GM19025 (cell line): ENCODE data around the gene TRIM54.

Source experiments
- ATAC-seq: cut with Tn5 transposase; IDR thresholded peaks from one replicate; pipeline ENCODE4 v1.9.1; 2021; ENCODE audit warnings: mild to moderate bottlenecking, low read depth, moderate library complexity; ENCODE audit not compliant: unreplicated experiment

Gene TRIM54, protein sequence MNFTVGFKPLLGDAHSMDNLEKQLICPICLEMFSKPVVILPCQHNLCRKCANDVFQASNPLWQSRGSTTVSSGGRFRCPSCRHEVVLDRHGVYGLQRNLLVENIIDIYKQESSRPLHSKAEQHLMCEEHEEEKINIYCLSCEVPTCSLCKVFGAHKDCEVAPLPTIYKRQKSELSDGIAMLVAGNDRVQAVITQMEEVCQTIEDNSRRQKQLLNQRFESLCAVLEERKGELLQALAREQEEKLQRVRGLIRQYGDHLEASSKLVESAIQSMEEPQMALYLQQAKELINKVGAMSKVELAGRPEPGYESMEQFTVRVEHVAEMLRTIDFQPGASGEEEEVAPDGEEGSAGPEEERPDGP

DNA sequence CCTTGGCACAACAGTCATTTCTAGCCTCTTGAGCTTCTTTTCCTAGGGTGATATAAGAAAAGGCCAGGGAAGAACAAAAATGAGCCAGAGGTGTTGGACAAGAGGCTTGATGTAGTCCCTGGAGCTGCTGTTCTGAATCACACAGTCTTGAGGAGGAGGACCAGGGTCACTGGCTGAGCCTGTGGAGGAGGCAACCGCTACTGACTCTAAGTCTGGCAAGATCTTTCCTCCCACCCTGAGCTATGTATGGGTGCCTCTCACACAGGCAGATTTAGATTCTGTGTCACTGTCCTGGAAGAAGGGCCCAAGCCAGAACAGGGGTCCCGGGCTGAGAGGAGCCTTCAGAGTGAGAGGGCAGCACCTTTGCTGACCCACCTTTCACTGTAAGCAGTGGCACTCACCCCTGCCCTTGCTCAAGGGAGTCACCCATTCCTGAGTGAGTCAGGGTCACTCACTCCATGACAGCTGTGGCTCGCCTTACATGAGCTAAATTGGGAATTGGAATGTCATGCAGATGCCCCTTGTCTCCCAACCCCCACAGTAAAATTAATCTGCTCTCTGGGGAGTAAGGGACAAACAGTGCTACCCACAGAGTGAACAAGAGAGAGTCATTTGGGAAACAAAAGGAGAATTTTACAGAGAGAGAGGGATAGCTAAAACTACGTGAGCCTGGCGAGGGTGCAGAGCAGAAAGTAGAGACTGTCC lies at the start of gene TRIM54:
Gene TRIM54, plus strand, starts transcription at position 575 of the 705 bp plus-strand sequence. CDS start 303 bp downstream, outside the sequence.
- no peak for ATAC-seq

DNA sequence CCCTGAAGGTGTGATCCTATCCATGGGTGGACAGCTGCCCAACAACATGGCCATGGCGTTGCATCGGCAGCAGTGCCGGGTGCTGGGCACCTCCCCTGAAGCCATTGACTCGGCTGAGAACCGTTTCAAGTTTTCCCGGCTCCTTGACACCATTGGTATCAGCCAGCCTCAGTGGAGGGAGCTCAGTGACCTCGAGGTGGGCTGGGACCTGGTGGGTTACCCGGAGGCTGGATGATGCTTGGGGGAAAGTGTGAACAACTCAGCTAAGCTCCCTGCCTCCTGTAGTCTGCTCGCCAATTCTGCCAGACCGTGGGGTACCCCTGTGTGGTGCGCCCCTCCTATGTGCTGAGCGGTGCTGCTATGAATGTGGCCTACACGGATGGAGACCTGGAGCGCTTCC lies 48.9 kb upstream of the TRIM54 start:
- no peak for ATAC-seq

DNA sequence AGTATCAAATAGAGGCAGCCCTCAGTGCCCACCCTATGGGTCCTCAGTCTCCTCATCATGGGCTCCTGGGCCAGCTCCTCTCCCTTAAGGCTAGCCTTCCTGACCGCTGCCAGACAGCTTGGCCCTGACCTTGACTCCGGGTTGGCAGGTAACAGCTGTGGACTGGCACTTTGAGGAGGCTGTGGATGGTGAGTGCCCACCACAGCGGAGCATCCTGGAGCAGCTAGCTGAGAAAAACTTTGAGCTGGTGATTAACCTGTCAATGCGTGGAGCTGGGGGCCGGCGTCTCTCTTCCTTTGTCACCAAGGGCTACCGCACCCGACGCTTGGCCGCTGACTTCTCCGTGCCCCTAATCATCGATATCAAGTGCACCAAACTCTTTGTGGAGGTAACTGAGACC lies 46.1 kb upstream of the TRIM54 start:
- ATAC-seq, result no peak

DNA sequence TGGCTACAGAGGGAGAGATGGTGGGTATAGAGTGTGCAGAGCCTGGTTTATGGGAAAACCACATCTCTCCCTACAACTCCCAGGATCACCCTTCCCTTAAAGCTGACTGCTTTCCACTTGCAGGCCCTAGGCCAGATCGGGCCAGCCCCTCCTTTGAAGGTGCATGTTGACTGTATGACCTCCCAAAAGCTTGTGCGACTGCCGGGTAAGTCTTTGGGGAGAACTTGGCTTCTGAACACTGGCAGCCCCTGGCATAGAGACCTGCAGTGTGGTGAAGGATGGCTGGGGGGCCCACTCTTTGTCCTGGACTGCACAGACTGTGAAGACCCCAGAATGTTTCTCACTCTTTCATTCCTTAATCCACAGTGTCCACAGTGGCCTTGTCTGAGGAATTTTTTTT lies 45.6 kb upstream of the TRIM54 start:
- ATAC-seq, result no peak

DNA sequence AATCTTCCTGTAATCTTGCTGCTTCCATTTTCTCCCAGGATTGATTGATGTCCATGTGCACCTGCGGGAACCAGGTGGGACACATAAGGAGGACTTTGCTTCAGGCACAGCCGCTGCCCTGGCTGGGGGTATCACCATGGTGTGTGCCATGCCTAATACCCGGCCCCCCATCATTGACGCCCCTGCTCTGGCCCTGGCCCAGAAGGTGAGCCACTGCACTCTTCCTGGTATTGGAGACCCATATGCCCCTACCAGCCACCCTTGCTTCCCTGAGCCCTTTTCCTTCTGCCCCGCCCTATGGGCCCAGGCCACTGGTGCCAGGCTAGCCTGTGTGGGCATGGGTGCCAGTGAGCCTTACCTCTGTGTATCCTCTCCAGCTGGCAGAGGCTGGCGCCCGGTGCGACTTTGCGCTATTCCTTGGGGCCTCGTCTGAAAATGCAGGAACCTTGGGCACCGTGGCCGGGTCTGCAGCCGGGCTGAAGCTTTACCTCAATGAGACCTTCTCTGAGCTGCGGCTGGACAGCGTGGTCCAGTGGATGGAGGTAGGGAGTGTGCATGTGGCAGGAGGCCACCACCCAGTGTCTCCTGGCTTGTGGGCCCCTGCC lies 44.8 kb upstream of the TRIM54 start:
- ATAC-seq, result no peak

DNA sequence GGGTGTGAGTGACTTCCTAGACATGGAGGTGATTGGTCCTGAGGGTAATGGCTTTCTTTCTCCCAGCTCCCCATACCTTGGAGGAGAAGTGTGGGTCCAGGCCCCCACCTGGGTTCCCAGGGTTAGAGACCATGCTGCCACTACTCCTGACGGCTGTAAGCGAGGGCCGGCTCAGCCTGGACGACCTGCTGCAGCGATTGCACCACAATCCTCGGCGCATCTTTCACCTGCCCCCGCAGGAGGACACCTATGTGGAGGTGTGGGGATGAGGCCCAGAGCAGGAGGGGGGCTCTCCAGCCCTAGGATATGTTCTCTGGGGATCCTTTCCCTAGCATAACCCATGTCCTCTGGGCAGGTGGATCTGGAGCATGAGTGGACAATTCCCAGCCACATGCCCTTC lies 43.3 kb upstream of the TRIM54 start:
- no peak for ATAC-seq

DNA sequence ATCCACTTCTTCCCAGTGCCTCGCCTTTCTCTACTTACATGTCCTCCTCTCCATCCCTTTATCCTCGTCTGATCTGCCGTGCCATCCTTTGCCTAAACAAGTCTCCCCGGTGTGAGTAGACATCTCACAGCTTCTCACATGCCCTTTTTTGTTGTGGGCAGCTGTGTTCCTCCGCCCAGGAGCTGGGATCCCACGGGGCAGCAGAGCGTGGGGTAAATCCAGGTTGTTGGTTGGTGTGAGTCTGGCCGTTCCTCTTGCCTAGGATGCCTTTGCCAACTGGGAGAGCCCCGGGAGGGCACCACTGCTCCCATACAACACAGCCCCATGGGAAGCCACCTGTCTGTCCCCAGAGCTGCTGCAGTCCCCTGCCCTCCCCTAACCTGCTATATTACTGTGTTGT lies 41.8 kb upstream of the TRIM54 start:
- no peak for ATAC-seq

DNA sequence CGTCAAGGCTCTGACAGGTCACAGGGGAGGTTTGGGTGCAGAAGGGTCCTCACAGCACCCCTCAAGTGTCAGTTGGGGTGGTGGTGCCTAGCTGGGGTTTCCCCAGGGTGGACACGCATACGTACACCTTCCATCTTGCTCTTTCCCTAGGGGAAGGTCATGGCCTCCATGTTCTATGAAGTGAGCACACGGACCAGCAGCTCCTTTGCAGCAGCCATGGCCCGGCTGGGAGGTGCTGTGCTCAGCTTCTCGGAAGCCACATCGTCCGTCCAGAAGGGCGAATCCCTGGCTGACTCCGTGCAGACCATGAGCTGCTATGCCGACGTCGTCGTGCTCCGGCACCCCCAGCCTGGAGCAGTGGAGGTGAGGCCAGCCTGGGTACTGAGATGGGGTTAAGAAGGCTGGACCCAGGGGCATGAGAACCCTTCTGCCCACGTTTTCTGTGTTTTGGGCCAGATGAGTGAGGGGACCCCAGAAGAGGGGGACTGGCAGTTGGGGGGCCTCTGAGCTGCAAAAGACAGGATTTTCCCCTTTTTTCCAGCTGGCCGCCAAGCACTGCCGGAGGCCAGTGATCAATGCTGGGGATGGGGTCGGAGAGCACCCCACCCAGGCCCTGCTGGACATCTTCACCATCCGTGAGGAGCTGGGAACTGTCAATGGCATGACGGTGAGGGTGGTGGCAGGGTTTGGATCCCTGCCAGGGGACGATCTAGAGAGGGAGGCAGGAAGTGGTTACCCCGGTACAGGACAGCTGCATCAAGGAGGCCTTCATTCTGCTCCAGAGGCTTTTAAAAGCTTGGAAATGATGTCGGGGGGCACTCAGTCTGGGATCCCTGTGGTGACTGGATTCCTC lies 40.2 kb upstream of the TRIM54 start:
- ATAC-seq, result no peak

DNA sequence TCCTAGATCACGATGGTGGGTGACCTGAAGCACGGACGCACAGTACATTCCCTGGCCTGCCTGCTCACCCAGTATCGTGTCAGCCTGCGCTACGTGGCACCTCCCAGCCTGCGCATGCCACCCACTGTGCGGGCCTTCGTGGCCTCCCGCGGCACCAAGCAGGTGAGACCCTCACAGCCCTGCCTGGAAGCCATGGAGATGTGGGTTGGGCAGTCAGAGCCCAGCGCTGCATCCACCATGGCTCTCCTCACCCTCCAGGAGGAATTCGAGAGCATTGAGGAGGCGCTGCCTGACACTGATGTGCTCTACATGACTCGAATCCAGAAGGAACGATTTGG lies 39.6 kb upstream of the TRIM54 start:
- ATAC-seq, result no peak

DNA sequence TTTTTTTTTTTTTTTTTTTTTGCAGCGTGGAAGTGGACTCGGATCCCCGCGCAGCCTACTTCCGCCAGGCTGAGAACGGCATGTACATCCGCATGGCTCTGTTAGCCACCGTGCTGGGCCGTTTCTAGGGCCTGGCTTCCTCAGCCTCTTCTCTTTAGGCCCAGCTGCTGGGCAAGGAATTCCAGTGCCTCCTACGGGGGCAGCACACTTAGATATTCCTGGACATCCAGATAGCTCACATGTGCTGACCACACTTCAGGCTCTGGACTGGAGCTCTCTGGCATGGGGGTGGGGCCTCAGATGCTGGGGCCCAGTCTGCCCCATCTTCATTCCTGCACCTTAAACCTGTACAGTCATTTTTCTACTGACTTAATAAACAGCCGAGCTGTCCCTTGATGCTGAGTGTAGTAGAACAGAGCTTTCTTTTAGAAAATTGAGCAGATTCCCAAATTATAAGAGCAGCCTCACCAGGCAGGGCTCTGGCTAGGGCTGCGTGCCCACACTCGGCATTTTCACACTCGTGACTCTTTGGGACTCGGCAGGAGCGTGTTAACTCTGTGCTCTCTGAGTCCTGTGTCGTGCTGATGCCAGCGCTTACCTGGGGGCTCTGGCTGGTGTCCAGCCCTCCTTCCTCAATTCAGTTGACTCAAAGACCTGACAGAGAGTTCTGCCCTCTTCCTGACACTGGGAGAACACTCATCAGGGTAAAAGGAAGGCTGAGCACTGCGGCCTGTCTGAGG lies 38.7 kb upstream of the TRIM54 start:
- no peak for ATAC-seq

DNA sequence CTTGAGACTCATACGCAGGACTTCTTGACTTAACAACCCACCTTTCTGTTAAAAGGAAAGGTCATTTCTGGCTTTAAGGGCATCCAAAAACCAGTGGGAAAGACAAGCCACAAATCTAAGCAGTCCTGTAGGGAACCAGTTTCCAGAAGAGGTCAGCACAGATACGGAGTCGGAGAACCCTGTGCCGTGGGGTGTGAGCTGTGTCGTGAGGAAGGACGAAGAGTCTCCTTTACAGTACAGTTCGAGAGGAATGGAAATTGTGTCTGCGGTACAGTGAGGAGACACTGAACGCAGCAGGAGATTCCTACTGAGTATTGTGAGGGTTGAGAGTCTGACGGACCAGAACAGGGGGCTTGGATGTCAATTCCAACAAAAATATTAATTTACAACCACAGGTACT lies 37.1 kb upstream of the TRIM54 start:
- ATAC-seq, result no peak

DNA sequence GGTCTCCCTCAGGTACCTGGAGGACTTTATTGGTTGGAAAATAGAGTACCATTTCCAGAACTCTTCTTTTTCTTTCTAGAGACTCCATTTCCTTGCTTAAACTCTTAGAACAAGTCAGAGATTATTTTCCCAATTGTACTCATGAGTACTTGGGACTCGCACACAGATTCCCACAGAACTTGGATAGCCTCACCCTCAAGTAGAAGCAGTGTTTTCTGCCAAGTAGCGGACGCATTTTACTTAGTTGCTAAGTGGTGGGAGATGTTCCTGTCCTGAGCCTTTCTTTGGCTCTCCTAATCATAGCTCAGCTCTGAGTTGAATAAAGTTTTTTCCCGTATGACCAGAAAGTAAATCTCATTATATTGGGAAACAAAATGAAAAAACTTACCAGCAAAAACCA lies 36.6 kb upstream of the TRIM54 start:
- ATAC-seq, result no peak

DNA sequence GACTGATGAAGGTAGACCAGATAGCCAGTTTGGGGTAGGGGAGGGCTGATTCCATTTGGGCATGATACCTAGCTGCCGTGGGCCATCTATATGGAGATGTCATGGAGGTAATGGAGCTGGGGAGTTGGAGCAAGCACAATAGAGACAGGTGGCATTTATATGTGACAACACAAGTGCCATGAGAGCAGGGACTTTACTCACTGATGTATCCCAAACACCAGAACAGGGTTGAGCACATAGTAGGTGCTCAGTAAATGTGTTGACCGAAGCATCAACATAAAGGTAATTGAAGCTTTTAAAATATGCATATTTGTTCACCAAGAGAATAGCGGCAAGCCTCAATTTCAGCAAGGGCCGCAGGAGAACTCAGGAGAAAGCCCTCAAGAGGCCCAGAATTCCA lies 34.3 kb upstream of the TRIM54 start:
- no peak for ATAC-seq

DNA sequence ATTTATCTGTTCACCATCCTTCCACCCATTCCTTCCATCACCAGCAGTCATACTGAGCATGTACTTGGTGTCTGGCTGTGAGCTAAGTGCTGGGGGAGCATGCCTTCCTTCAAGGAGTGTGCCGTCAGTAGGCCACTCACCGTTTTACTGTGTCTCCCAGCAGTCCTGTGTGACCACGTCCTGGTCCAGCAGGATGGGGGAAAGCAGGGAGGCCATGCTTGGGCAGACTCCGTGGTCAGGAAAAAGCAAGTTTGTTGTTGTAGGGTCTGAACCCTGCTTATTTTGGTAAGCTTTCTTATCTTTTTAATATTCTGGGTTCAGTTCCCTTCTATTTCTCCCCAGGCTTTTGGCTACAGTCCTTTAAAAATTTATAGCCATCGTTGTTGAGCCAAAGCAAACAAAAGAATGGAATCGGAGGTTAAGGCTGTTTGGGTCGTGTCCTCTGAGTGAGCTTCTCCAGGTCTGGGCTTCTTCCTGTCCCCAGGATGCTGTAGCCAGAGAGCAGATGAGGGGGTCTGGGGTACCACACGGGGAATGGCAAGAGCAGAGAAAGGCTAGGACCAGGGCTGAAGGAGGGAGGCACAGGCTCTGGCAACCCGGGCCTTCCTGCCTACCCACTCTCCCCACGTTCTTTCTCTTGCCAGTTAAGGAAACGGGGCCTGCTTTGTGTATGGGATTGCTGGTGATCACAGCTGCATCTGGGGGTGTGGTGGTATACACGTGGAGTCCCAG lies 32.9 kb upstream of the TRIM54 start:
- ATAC-seq, result no peak

DNA sequence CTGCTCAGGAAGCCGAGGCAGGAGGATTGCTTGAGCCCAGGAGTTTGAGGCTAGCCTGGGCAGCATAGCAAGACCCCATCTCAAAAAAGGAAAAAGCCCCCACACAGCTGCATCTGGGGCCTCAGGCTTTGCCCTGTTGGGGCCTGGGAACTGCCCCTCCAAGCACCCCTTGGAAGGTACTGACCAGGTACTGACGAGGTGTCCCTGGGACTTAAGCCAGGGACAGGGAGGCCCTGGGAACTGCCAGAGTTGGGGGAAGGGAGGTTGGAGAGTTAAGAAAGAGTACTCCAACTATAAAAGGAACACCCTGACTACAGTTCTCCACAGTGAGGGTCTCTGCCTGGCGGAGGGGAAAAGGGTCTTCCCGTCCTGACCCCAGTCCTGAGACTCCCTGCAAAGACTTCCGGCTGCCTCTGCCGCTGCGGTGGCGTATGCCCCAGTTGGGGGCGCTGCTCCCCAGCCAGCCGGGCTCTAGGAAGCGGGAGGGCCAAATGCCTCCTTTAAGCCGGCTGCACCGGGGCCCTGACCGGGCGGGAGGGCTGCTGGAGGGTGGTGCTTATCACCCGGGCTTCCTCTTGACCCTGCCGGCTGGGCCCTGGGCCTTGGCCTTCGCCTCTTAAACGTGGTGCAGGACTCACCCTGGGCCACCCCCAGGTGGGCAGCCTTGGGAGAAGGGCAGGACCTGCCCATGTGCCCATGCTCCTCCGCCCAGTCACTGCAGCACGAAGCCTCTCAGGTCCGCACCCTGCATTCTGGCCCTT lies 32.2 kb upstream of the TRIM54 start:
- ATAC-seq, result no peak

DNA sequence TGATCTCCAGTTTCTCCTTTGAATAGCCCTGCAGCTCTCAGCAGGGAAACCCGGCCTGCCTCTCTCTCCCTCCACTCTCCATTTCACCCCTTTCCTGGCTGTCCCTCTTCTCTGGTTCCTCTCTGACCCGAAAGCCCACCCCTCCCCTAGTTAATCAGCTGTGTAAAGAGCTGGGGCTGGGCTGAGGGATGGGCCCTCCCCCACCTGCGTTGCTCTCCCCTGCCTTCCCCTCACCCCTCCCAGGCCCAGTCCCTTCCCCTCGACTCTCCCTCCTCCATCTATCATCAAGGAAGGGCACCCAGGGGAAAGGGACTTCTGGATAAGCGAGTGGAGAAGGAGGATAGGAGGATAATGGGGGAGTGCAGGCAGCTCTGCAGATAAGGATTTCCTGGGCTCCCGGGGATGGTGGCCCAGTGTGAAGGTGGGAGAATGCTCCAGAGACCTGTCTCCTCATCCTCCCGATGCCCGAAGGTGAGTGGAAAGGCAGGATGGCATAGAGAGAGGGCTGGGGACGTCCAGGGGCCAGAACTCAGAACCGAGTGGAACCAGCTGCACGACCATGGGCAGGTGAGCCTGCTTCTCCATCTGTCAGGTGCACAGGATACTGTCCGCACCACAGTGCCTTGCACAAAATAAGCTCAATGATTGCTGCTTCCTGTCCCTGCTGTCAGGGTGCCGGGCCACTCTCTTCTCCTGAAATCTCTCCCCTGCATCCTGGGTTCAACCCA lies 31.4 kb upstream of the TRIM54 start:
- ATAC-seq, result no peak

DNA sequence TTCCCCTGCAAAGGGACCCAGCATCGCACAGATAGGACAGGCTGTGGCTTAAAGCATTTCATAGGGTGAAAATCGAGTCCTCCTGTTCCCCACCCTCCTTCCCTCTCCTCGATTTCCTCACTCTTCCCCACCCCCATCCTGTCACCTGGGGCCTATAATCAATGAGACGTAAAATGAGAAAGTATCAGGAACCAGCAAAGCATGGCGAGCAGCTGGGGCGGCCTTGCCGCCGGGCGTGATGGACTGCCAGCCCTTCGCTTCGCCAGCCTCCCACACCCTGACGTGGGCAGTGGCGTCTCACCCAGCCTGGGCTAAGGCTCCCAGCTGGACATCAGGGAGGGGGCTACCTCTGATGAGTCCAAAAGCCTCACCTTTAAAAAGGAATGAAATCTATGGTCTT lies 30.5 kb upstream of the TRIM54 start:
- ATAC-seq, result no peak

DNA sequence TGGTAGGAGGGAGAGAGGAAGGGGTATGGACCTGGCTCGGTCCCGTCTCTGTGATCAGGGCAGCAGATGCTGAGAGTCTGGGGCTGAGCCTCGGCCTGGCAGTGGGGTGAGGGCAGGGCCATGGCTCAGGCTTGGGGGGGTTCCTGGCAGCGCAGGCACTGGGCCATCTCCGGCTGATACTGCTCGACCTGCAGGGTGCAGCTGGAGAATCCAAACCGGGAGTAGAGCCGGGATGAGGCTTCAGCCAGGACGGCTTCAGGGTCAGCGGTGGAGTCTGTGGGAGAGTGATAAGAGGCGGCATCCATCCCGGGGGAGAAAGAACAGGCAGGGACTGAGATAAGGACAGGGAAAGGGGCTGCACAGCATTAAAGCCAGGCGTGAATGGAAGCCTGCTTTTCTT lies 27.0 kb upstream of the TRIM54 start:
- ATAC-seq, result no peak
